H9 (cell line): Measurements from ENCODE around the gene ACSF3. TPM values are rescaled to one million over a fixed set of nuclear protein-coding genes. Genes with fewer than 3 reads are reported as not detected.

Experiments
- DNase-seq: peaks from one replicate; pipeline ENCODE4 v3.0.0-alpha.2; 2017
- H2AFZ ChIP-seq: one replicate; pipeline ENCODE4 v1.6.1; 2013; ENCODE audit warnings: mild to moderate bottlenecking, low read length, control low read depth, moderate library complexity
- H2AK5ac ChIP-seq: 2 replicates; pipeline ENCODE4 v1.6.1; 2013; ENCODE audit warnings: low read length, control low read depth, mixed read lengths; ENCODE audit not compliant: insufficient read length
- H2BK120ac ChIP-seq: one replicate; pipeline ENCODE4 v1.6.1; 2013; ENCODE audit warnings: low read depth, mild to moderate bottlenecking, low read length, control low read depth, inconsistent platforms; ENCODE audit not compliant: poor library complexity, severe bottlenecking
- H2BK12ac ChIP-seq: 2 replicates; pipeline ENCODE4 v1.6.1; 2013; ENCODE audit warnings: low read length, control low read depth, mixed read lengths, low read depth; ENCODE audit not compliant: insufficient read length
- H2BK15ac ChIP-seq: 2 replicates; pipeline ENCODE4 v1.6.1; 2013; ENCODE audit warnings: low read depth, low read length, control low read depth
- H2BK20ac ChIP-seq: one replicate; pipeline ENCODE4 v1.6.1; 2013; ENCODE audit warnings: low read depth, mild to moderate bottlenecking, low read length, control low read depth, inconsistent platforms; ENCODE audit not compliant: poor library complexity, severe bottlenecking
- H2BK5ac ChIP-seq: 2 replicates; pipeline ENCODE4 v1.6.1; 2013; ENCODE audit warnings: low read length, control low read depth, mixed read lengths; ENCODE audit not compliant: insufficient read length
- H3K14ac ChIP-seq: 2 replicates; pipeline ENCODE4 v1.6.1; 2013; ENCODE audit warnings: low read length, control low read depth; ENCODE audit not compliant: insufficient read depth
- H3K18ac ChIP-seq: 2 replicates; pipeline ENCODE4 v1.6.1; 2013; ENCODE audit warnings: low read depth, mild to moderate bottlenecking, mixed read lengths, low read length, control low read depth; ENCODE audit not compliant: insufficient read length
- H3K23ac ChIP-seq: 2 replicates; pipeline ENCODE4 v1.6.1; 2013; ENCODE audit warnings: low read length, control low read depth, mixed read lengths, low read depth; ENCODE audit not compliant: insufficient read length
- H3K23me2 ChIP-seq: 2 replicates; pipeline ENCODE4 v1.6.1; 2013; ENCODE audit warnings: low read depth, mild to moderate bottlenecking, mixed read lengths, low read length, control low read depth; ENCODE audit not compliant: insufficient read length, poor library complexity, severe bottlenecking
- H3K27ac ChIP-seq: 2 replicates; pipeline ENCODE4 v1.5.1; 2013; ENCODE audit warnings: low read length, control low read depth, mixed read lengths, low read depth; ENCODE audit not compliant: insufficient read length
- H3K27me3 ChIP-seq: 2 replicates; pipeline ENCODE4 v1.6.1; 2013; ENCODE audit warnings: low read length, control low read depth, inconsistent platforms; ENCODE audit not compliant: insufficient read depth
- H3K4ac ChIP-seq: 2 replicates; pipeline ENCODE4 v1.6.1; 2013; ENCODE audit warnings: low read depth, mild to moderate bottlenecking, control low read depth, inconsistent platforms, low read length, moderate library complexity
- H3K4me1 ChIP-seq: 2 replicates; pipeline ENCODE4 v1.6.1; 2013; ENCODE audit warnings: low read length, control low read depth, inconsistent platforms; ENCODE audit not compliant: insufficient read depth
- H3K4me2 ChIP-seq: 2 replicates; pipeline ENCODE4 v1.6.1; 2013; ENCODE audit warnings: low read length, control low read depth, mixed read lengths; ENCODE audit not compliant: insufficient read length, insufficient read depth
- H3K56ac ChIP-seq: 2 replicates; pipeline ENCODE4 v1.6.1; 2013; ENCODE audit warnings: low read depth, mild to moderate bottlenecking, mixed read lengths, low read length, control low read depth; ENCODE audit not compliant: insufficient read length
- H3K79me1 ChIP-seq: 2 replicates; pipeline ENCODE4 v1.6.1; 2013; ENCODE audit warnings: low read depth, mild to moderate bottlenecking, moderate library complexity, low read length, control low read depth, inconsistent platforms; ENCODE audit not compliant: insufficient read depth, poor library complexity, severe bottlenecking
- H3K79me2 ChIP-seq: 2 replicates; pipeline ENCODE4 v1.6.1; 2013; ENCODE audit warnings: low read length, control low read depth, inconsistent platforms; ENCODE audit not compliant: insufficient read depth
- H3K9ac ChIP-seq: 2 replicates; pipeline ENCODE4 v1.6.1; 2013; ENCODE audit warnings: low read length, control low read depth, mixed read lengths; ENCODE audit not compliant: insufficient read length; ENCODE audit errors: extremely low read depth
- H3K9me3 ChIP-seq: one replicate; pipeline ENCODE4 v1.6.1; 2013; ENCODE audit warnings: low read depth, low read length, inconsistent platforms; ENCODE audit not compliant: control insufficient read depth
- H3T11ph ChIP-seq: one replicate; pipeline ENCODE4 v1.6.1; 2013; ENCODE audit warnings: mild to moderate bottlenecking, low read length, control low read depth, inconsistent platforms
- H4K20me1 ChIP-seq: one replicate; pipeline ENCODE4 v1.6.1; 2013; ENCODE audit not compliant: control insufficient read depth, insufficient read length, insufficient read depth
- H4K5ac ChIP-seq: 2 replicates; pipeline ENCODE4 v1.6.1; 2013; ENCODE audit warnings: low read depth, mild to moderate bottlenecking, mixed read lengths, low read length, control low read depth; ENCODE audit not compliant: insufficient read length
- H4K8ac ChIP-seq: replicated peaks from 2 replicates; pipeline ENCODE4 v1.6.1; 2013; ENCODE audit warnings: low read length, control low read depth, mixed read lengths, low read depth; ENCODE audit not compliant: insufficient read length
- H4K91ac ChIP-seq: 2 replicates; pipeline ENCODE4 v1.6.1; 2013; ENCODE audit warnings: low read depth, mild to moderate bottlenecking, moderate library complexity, mixed read lengths, low read length, control low read depth; ENCODE audit not compliant: insufficient read length
- H3K27ac Mint-ChIP-seq, 3 experiments: 2 replicates in 2 of 3; 3 replicates in 1 of 3; pipeline ENCODE4 v1.8.0; 2020 to 2021; ENCODE audit warnings: mixed read lengths in 3 of 3, mild to moderate bottlenecking in 1 of 3, moderate library complexity in 1 of 3
- H3K27me3 Mint-ChIP-seq: 2 replicates; pipeline ENCODE4 v1.8.0; 2021; ENCODE audit warnings: low read depth, mild to moderate bottlenecking, moderate library complexity, mixed read lengths
- H3K36me3 Mint-ChIP-seq, 3 experiments: 2 replicates in 2 of 3; 3 replicates in 1 of 3; pipeline ENCODE4 v1.8.0; 2020 to 2021; ENCODE audit warnings: low read depth in 3 of 3, mixed read lengths in 3 of 3; ENCODE audit not compliant: insufficient read depth in 1 of 3
- H3K4me1 Mint-ChIP-seq, 2 experiments: 2 replicates each; pipeline ENCODE4 v1.8.0; 2020; ENCODE audit warnings: mixed read lengths in 2 of 2
- H3K4me3 Mint-ChIP-seq, 2 experiments: 2 replicates in 1 of 2; 3 replicates in 1 of 2; pipeline ENCODE4 v1.8.0; 2020 to 2021; ENCODE audit warnings: mild to moderate bottlenecking in 2 of 2, mixed read lengths in 2 of 2, moderate library complexity in 1 of 2
- H3K9me3 Mint-ChIP-seq, 2 experiments: 2 replicates in 1 of 2; 3 replicates in 1 of 2; pipeline ENCODE4 v1.8.0; 2020; ENCODE audit warnings: mild to moderate bottlenecking in 2 of 2, mixed read lengths in 2 of 2, moderate library complexity in 1 of 2
- WGBS: extraction: QIAGEN DNeasy Blood & Tissue Kit; methylation state at CpG from one replicate; pipeline ENCODE4 v1.1.7; 2013; ENCODE audit warnings: missing lambda C conversion rate, low lambda C conversion rate, mixed read lengths; ENCODE audit not compliant: insufficient read length; ENCODE audit errors: extremely low coverage; 5-methylcytosine and 5-hydroxymethylcytosine counted together
- total RNA-seq: library from RNA; stranded (reverse); gene quantifications from 2 replicates; pipeline ENCODE4 v1.2.1, GENCODE V29; 2021
- TF ChIP-seq, protein P1 (sequence below): fragments of 200-600 bp; sonication (generic); conservative IDR thresholded peaks from 3 replicates; pipeline ENCODE4 v1.8.0; 2021; ENCODE audit warnings: antibody characterized with exemption, mild to moderate bottlenecking

Gene ACSF3
- total RNA-seq, 1 experiment from 2014 or later, result 31.3 TPM

DNA sequence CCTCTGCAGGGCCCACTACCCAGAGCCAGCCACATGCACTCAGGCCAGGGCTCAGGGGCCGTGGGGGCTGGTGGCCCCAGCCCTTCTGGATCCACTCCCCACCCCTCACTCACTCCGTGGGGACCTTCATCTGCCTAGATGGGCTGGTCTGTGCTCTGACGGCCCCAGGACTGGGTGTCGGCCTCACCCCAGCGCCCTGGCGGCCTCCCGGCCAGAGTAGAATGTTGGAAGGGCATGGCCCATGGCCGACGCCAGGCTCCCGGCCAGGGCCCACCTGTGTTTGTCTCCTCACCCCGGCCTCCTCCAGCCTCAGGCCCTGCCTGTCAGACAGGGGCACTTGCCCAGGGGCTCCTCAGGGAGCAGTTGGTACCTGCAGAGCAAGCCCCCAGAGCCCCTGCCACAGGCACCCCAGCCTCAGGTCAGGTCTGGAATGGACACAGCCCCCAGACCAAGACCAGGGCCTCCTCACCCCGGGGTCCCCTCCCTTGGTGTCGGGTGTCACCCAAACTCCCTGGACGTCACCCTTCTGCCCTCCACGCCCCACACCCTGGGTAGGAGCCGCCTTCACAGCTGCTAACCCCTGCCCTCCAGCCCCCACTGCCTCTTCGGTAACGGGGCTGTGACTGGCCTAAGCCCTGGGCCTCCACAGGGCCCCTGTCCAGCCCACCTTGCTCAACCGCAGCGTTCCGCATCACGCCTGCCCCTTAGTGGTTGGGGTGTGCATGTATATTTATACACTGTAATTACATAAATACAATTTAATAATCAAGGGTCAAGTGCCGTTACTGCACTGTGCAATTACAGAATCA is 74.9 kb downstream of the ACSF3 start:
- Mint-ChIP-seq H3K9me3 (no peaks in the 10 kb centered on the region), H3K36me3 (no peaks in the 10 kb centered on the region), H3K27me3 (peaks cover 18% of the 10 kb centered on the region), H3K27ac (no peak overlapping the region), H3K4me3 (no peak overlapping the region), H3K4me1 (peaks cover 9 to 23% of the 10 kb centered on the region in 2 experiments)
- Histone ChIP-seq H3K4ac (no peak overlapping the region), H3K27me3 (no peaks in the 10 kb centered on the region), H2BK15ac (no peak overlapping the region), H3K4me2 (no peak overlapping the region), H2BK20ac (no peak overlapping the region), H3K23me2 (peaks cover 6% of the 10 kb centered on the region), H4K20me1 (no peaks in the 10 kb centered on the region), H3K9ac (no peak overlapping the region), H4K91ac (no peak overlapping the region), H3K18ac (no peak overlapping the region), H3K4me1 (no peaks in the 10 kb centered on the region), H3K23ac (no peak overlapping the region), H2AFZ (no peak overlapping the region), H4K5ac (no peak overlapping the region), H2AK5ac (no peak overlapping the region), H2BK12ac (no peak overlapping the region), H3K14ac (no peak overlapping the region), H3T11ph (no peak overlapping the region), H3K9me3 (no peaks in the 10 kb centered on the region), H4K8ac (no peak overlapping the region), H2BK120ac (no peak overlapping the region), H2BK5ac (no peak overlapping the region), H3K56ac (no peak overlapping the region), H3K79me1 (no peaks in the 10 kb centered on the region), H3K79me2 (no peaks in the 10 kb centered on the region), H3K27ac (no peak overlapping the region)
- DNase-seq, result no peak
- TF ChIP-seq, protein P1, sequence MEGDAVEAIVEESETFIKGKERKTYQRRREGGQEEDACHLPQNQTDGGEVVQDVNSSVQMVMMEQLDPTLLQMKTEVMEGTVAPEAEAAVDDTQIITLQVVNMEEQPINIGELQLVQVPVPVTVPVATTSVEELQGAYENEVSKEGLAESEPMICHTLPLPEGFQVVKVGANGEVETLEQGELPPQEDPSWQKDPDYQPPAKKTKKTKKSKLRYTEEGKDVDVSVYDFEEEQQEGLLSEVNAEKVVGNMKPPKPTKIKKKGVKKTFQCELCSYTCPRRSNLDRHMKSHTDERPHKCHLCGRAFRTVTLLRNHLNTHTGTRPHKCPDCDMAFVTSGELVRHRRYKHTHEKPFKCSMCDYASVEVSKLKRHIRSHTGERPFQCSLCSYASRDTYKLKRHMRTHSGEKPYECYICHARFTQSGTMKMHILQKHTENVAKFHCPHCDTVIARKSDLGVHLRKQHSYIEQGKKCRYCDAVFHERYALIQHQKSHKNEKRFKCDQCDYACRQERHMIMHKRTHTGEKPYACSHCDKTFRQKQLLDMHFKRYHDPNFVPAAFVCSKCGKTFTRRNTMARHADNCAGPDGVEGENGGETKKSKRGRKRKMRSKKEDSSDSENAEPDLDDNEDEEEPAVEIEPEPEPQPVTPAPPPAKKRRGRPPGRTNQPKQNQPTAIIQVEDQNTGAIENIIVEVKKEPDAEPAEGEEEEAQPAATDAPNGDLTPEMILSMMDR, result no peak
- no CpG with 5 or more reads among the region's 23 CpGs for WGBS
